SH-SY5Y (cell line): ENCODE measurements around the gene DGKE.

Source experiments
- GATA2 ChIP-seq: IDR thresholded peaks from 2 replicates; pipeline ENCODE4 v1.6.1; 2011; ENCODE audit warnings: mild to moderate bottlenecking, low read depth, low read length
- GATA3 ChIP-seq: IDR thresholded peaks from 2 replicates; pipeline ENCODE4 v1.6.1; 2011; ENCODE audit warnings: low read depth, mild to moderate bottlenecking, low read length, moderate library complexity

DNA sequence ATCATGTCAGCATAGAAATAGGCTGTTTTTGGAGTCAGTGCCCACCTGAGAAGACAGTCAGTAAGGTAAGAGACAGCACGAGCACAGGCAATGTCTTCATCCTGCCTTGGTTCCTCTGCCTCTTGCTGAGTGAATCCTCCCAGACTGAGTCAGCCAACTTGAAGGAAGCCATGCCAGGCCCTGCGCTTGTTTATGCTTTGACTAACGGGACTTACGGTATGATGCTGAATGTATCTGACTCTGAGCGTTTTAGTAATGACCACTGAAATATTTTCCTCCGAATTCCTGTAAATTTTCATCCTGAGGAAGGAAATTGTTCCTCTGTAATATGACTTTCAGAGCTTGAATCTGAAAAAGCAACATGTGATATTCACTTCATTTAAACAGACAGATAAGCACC is 18.2 kb upstream of the DGKE start:
- TF ChIP-seq GATA3 (no peak), GATA2 (no peak)
